GM18505 (cell line): ENCODE results near the gene NEDD4L.
"Not testable (repeated sequence)": the region's sequence is repeated elsewhere in the genome, so short reads cannot be mapped to it uniquely, and the experiment has no call there.

Source experiments
- ATAC-seq: cut with Tn5 transposase; IDR thresholded peaks from one replicate; pipeline ENCODE4 v1.9.1; 2021; ENCODE audit not compliant: unreplicated experiment
- POLR2A ChIP-seq: IDR thresholded peaks from 4 replicates; pipeline ENCODE4 v1.6.1; 2011; ENCODE audit warnings: borderline replicate concordance; ENCODE audit not compliant: insufficient read depth, insufficient read length; ENCODE audit errors: extremely low read depth

Gene NEDD4L

DNA sequence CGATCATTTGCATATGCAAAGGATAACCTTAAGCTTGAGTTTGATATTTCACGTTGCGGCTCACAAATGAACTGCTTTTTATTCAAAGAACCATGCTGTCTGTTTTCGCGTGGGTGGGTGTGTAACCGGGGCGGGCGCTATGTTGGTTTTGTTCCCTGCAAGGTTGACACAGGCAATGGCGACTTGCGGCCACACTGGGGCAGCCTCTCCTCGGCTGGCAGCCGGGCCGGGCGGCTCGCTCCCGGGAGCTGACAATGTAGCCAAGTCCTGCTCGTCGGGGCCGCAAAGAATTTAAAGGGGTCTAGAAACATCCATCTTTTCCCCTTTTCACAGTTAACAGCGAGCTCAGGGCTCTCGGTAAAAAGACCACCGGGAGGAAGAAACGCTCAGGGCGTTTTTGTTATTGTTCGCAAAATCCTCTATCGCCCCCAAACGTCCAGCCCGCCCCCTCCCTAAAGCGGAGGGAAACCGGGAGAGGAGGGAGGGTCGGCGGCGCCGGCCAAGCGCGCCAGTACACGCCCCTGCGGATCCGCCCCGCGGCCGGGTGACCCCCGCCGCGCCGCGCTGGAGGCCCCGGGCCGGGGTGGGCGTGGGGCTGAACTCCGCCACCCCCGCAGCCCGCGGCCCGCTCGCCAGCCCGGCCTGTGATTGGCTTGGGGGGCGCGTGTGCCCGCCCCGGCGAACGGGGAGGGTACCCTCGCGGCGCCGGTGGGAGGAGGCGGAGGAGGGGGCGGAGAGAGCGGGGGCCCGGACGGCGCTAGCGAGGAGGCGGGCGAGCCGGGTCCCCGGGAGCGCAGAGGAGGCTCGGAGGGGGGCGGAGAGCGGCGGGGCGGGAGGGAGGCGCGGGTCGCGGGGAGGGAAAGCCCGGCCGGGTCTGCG lies at the start of gene NEDD4L:
TSS of gene NEDD4L (plus strand) at position 736 of the 879 bp plus-strand sequence. CDS start 435 bp downstream, outside the sequence.
- ATAC-seq: peak; percentile 69
- TF ChIP-seq POLR2A: no peak

DNA sequence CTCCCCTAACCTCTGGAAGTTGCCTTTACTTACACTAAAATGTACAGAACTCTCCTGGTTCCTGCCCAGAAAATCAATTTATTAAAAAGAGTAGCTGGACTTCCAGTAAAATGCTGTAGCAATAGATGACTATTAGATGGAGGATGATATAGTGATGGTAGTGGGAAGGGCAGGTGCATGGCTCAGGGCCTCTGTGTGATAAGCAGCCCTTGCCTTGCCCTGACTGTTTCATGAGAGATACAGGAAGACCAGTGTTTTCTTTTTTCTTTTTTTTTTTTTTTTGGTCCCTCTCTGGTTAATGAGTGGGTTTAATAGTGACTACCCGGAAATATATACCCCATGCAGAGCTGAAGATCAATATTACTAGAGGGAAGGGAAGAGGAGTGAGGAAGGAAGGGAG lies 48.7 kb upstream of the NEDD4L start:
- ATAC-seq: no peak
- TF ChIP-seq POLR2A: no peak

DNA sequence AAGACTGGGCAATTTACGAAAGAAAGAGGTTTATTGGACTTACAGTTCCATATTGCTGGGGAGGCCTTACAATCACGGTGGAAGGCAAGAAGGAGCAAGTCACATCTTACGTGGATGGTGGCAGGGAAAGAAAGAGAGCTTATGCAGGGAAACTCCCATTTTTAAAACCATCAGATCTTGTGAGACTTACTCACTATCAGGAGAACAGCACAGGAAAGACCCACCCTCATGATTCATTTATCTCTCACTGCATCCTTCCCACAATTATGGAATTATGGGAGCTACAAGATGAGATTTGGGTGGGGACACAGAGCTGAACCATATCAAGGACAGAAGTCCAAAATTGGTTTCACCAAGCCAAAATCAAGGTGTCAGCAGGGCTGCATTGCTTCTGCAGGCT lies 47.1 kb upstream of the NEDD4L start:
- not testable (repeated sequence) for ATAC-seq

DNA sequence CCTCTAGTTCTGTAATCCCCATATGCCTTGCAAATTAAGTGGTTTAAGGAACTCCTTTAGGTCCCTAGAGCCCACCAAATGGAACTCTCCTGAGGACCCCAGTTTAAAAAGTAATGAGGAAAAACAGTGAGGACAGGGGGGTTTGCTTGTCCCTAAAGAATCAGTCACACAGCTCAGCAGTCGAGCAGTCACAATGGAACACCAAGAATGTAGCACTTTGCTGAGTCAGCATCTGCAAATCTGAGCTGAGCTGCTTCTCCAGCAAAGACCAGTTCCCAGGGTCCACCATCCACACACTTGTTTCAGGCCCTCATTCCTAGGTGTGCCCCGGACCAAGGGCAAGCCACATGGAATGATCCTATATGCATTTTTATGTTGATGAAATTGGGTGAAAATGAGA lies 46.2 kb upstream of the NEDD4L start:
- no peak for ATAC-seq
- no peak for TF ChIP-seq POLR2A

DNA sequence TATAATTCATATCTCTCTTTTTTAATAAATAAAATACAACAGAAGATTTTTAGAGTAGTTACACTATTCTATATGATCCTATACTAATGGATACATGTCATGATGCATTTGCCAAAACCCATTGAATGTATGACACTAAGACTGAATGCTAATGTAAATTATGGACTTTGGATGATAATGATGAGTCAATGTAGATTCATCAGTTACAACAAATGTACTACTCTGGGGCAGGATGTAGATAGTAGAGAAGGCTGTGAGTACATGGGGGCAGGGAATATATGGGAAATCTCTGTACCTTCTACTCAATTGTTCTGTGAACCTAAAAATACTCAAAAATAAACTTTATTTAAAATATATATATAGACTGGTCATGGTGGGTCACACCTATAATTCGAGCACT lies 45.6 kb upstream of the NEDD4L start:
- ATAC-seq: no peak
- TF ChIP-seq POLR2A: no peak

DNA sequence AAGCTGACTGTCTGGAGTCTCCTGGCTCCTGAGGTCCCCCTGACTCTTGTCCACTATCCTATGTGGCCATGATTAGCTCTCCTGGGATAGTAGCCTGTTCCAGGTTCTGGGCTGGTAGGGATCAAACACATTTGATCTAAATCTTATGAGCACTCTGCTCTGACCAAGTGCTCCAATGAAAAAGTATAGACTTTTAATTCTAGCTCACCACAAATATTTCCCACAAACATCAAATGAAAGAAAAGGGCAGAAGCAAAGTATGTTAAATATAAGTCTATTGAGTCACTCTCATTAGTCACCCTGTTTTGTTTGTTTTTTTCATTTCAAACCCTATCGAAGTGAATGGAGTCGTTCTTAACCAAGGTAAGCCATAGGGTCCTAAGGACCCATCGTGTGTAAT lies 39.7 kb upstream of the NEDD4L start:
- no peak for TF ChIP-seq POLR2A
- no peak for ATAC-seq

DNA sequence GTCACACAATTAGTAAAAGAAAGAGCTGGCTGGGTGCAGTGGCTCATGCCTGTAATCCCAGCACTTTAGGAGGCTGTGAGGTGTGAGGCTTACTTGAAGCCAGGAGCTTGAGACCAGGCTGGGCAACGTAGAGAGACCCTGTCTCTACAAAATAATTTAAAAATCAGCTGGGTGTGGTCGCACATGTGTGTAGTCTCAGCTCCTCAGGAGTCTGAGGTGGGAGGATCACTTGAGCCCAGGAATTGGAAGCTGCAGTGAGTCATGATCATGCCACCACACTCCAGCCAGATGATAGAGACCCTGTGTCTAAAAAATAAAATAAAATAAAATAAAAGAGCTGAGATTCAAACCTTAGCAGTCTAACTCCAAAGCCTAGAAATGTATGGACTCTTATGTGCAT lies 39.0 kb upstream of the NEDD4L start:
- no peak for TF ChIP-seq POLR2A
- ATAC-seq: no peak

DNA sequence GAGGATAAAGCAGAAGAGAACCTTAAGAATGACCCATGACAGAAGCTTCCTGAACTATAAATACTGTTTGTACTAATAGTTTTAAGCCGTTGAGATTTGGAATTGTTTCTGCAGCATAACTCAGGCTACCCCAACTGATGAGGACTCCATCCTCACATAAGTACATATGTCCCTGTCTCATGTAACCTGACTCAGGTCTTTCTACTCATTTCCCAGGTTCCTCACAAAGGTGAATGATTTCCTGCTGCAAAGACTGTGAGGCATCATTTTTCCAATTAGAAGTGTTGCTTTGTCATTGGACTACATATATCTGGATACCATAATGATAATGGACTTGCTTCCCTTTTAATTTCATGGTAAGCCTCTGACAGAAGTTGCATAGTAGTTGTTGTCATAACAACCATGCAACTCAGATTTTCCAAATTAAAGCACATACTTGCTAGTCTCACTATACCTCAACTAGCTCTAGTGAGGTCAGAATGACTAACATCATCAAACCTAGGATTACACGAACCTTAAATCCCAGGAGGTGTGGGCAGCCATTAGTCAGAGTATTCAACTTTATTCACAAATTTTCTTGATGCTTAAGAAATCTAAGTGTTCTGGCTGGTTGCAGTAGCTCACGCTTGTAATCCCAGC lies 38.0 kb upstream of the NEDD4L start:
- ATAC-seq: no peak
- TF ChIP-seq POLR2A: no peak

DNA sequence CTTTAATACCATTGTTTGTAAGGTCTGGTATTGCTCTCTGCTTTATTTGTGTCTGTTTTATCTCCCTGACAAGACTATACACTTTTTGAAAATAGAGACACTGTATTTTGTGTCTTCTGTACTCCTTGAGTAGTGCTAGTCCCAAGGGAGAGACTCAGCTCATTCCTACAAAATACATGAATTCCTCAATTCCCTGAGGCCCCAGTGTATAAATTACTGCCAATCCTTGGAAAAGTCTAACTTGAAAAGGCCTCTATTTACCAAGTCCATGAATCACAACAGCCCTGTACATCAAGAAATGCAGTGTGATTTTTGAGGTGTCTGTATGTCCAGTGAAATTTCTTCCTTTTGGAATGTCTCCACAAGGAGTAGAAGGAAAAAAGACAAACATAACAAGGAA lies 34.9 kb upstream of the NEDD4L start:
- no peak for ATAC-seq
- TF ChIP-seq POLR2A: no peak

DNA sequence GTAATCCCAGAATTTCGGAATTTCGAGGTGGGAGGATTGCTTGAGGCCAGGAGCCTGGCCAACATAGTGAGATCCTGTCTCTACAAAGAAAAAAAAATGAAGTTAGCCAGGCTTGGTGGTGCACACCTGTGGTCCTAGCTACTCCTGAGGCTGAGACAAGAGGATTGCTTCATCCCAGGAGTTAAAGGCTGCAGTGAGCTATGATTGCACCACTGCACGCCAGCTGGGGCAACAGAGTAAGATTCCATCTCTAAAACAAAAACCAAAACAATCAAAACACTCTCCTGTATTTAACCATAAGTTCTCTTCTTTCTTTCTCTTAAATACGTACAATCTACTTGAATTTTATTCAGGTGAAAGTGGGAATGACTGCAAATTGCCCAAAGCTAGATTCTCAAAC lies 33.8 kb upstream of the NEDD4L start:
- no peak for ATAC-seq
- TF ChIP-seq POLR2A: no peak

DNA sequence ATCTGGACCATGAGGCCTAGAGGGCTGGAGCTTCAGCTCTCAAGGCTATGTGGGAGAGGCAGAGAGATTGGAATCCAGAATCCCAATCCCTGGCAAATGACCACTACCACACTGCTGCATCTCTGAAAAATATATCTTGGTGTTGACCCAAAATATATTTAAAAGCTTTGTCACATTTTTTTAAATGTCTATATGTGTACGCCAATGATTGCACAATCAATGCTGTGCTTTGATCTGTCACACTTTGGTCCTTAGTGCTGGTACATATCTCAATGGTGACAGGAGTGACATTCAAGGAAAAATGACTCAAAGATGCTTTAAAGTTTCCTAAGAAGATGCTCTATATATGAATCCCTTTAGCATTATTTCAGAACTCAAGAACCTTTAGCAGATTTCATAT lies 31.7 kb upstream of the NEDD4L start:
- no peak for ATAC-seq
- TF ChIP-seq POLR2A: no peak

DNA sequence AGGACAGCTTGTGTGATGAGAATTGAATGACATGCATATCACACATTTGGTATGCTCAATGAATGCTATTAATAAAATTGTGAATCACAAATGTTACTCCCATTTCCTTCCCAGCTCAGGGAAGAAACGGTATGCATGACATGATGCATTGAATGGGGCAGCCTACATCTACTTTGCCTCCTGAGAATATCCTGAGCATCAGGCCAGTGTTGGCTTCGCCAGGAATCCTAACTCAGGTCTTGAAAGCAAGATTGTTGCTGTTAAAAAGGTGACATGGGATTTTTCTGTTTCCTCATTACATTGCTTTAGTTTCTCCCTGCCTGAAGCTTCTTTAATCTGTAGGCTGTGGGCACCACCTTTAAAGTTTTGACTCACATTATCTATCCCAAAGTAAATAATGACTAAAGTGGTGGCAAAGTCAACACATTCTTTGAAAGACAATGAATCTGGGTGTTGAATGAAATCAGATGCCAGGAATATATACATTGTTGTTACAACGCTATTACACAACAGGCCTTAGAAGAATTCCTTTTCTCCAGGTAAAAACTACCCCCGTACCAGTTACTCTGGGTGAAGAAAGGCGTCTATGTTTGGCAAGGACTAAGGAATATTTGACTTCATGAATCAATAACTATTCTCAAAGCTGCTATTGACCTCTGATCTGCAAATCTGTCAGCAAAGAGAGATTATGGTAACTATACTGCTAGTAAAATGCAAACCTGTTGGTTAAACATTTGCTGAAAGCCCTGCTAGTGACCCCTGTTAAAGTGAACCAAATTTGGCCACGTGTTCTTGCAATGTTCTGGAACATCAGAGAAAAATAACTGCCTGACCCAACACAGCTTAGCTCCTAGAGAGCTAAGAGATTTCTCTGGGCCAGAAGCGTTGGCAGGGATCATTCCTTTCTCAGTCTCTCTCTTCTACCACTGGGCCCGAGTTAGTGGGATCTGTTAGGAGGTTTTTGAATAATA lies 30.5 kb upstream of the NEDD4L start:
- no peak for ATAC-seq
- no peak for TF ChIP-seq POLR2A

DNA sequence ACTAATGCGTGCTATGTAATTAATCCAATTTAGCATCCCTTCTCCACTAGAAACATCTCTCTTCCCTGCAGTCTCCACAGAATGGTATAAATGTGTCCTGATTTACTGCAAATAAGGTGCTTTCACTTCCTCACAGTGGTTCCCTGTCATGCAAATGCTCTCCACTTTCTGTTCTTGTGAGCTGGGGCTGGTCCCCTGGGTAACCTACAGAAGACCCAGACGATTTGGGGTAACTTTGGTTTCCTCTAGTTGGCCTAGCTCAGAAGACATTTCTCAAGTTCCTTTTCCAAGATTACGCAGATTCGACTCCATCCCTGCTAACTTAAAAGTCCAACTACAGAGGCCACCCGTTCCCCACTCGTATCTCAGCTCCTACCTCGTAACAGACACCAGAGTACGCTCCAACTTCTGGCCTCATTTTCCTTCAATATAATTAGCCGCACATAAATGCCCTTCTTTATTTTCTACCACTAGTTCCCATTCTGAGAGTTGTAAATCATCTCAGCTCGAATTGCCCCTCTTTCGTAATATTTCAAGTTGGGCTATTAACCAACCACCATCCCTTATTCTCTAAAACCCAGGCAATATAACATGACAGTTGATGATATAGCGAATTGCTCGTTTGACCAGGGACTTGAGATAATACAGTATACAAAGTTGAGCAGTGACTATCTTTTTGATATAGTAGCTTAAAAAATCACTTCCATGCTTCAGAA lies 28.8 kb upstream of the NEDD4L start:
- TF ChIP-seq POLR2A: no peak
- peak; percentile 100 for ATAC-seq

DNA sequence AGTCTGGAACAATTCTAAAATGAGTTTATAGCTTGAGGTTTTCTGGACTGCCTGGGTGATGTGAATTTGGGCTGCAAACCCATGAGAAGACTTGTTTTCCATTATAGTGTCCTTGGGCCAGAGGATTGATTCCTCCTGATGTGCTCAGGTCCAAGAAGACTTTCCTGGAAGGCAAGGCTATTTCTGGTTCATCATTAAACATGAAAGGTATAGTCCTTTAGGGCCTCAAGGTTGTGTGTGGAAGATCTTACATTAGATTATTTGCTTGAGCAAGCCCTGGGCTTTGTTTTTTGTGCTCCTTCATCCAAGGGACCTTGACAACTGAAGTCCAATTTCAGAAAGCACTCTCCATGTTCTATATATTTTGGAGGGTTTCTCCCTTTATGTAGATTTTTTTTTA lies 26.8 kb upstream of the NEDD4L start:
- no peak for ATAC-seq
- no peak for TF ChIP-seq POLR2A
